DND-41 (cell line): ENCODE results near the gene ATOH7.

Experiments
- EZH2 ChIP-seq: IDR thresholded peaks from 3 replicates; pipeline ENCODE4 v1.6.1; 2012; ENCODE audit warnings: borderline replicate concordance, low read depth, mild to moderate bottlenecking, moderate library complexity, low read length, inconsistent platforms; ENCODE audit not compliant: severe bottlenecking
- TF ChIP-seq, protein P1 (sequence below): IDR thresholded peaks from 2 replicates; pipeline ENCODE4 v1.5.1; 2012; ENCODE audit warnings: borderline replicate concordance, low read length, moderate library complexity, mild to moderate bottlenecking; ENCODE audit not compliant: poor library complexity, severe bottlenecking; ENCODE audit errors: extremely low read depth

DNA sequence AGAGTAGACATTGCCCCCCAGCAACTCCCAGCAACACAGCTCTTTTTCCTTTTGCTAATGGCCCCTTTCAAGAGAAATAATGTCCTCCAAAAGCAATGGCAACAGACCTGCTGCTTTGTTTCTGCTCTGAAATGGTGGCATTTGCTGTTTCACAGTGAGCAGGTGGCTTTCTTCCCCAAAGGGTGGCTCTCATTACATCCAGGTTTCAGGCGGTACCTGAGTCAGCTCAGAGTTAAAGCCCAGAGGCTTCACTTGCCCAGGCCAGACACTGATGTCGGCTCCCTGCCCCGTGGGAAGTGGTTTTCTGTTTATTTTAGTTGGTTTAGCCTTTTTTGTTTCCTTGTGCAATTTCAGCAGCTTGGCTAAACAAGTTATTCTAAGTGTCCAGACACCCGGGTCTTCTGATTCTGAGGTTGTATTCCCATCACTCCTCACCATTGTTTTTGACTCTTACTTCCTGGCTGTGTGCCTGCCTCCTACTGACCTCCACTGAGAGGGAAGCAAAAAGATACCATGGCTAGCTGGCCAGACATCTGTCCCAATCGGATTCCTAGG, 7.8 kb upstream of the ATOH7 start:
- TF ChIP-seq, protein P1, sequence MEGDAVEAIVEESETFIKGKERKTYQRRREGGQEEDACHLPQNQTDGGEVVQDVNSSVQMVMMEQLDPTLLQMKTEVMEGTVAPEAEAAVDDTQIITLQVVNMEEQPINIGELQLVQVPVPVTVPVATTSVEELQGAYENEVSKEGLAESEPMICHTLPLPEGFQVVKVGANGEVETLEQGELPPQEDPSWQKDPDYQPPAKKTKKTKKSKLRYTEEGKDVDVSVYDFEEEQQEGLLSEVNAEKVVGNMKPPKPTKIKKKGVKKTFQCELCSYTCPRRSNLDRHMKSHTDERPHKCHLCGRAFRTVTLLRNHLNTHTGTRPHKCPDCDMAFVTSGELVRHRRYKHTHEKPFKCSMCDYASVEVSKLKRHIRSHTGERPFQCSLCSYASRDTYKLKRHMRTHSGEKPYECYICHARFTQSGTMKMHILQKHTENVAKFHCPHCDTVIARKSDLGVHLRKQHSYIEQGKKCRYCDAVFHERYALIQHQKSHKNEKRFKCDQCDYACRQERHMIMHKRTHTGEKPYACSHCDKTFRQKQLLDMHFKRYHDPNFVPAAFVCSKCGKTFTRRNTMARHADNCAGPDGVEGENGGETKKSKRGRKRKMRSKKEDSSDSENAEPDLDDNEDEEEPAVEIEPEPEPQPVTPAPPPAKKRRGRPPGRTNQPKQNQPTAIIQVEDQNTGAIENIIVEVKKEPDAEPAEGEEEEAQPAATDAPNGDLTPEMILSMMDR: no peak
- TF ChIP-seq EZH2: no peak
